Fibroblast of villous mesenchyme (primary cell): Measurements from ENCODE around the gene CLUH. TPM values are rescaled to one million over a fixed set of nuclear protein-coding genes. Genes with fewer than 3 reads are reported as not detected.
"Not testable (repeated sequence)": the region's sequence is repeated elsewhere in the genome, so short reads cannot be mapped to it uniquely, and the experiment has no call there.

Experiments used
- DNase-seq: peaks from one replicate; pipeline ENCODE4 v3.0.0-alpha.2; 2010; ENCODE audit warnings: low read depth
- H3K4me3 ChIP-seq: 2 replicates; pipeline ENCODE4 v1.5.1; 2011; ENCODE audit warnings: low read depth, mild to moderate bottlenecking, low read length
- total RNA-seq: library from RNA; depleted of rRNA; stranded (reverse); fragments of >200 nt; gene quantifications from 2 replicates; pipeline ENCODE4 v1.2.3, GENCODE V29; 2012
- TF ChIP-seq, protein P1 (sequence below): IDR thresholded peaks from 2 replicates; pipeline ENCODE4 v1.5.1; 2012; ENCODE audit warnings: low read depth, mild to moderate bottlenecking, low read length; ENCODE audit not compliant: insufficient read depth

CLUH gene
- total RNA-seq, 1 donor, result 42.7 TPM

DNA sequence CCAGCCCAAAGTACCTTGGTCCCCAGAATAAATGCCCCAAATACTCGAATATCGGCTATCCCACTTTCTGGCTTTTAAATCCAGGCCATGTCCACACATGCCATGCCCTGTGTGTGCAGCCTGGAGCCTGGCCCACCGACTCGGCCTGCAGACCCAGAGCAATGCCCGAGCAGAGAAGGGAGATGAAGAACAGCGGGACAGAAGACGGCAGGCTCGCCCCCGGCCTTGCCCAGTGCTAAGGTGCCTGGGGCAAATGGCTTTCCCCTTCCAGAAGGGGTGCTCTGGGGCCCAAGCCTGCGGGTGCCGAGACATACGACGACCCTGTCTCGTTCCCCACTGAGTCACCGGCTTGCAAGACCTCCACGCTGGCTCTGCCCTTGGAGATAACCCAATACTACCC is 8.0 kb downstream of the CLUH start:
- no peak overlapping the region for H3K4me3 ChIP-seq
- no peak for DNase-seq
- TF ChIP-seq, protein P1, sequence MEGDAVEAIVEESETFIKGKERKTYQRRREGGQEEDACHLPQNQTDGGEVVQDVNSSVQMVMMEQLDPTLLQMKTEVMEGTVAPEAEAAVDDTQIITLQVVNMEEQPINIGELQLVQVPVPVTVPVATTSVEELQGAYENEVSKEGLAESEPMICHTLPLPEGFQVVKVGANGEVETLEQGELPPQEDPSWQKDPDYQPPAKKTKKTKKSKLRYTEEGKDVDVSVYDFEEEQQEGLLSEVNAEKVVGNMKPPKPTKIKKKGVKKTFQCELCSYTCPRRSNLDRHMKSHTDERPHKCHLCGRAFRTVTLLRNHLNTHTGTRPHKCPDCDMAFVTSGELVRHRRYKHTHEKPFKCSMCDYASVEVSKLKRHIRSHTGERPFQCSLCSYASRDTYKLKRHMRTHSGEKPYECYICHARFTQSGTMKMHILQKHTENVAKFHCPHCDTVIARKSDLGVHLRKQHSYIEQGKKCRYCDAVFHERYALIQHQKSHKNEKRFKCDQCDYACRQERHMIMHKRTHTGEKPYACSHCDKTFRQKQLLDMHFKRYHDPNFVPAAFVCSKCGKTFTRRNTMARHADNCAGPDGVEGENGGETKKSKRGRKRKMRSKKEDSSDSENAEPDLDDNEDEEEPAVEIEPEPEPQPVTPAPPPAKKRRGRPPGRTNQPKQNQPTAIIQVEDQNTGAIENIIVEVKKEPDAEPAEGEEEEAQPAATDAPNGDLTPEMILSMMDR, result no peak

DNA sequence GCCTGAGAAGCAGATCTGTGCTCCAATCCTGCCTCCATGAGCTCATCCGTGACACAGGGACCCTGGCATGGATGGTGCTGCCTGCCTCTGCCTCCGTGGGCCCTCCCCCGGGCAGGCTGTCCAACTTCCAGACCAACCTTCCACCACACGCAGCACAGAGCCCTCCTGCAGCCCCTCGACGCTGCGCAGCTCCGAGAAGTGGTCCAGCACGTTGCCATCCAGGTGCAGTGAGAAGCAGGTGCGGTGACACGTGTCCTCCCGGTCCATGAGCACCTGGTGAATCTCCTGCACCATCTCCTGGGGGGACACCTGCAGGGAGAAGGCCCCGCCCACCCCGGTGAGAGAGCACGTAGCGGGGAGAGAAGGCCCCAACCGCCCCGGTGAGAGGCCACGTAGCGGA is 8.4 kb downstream of the CLUH start:
- DNase-seq, result no peak
- TF ChIP-seq, protein P1, result no peak
- H3K4me3 ChIP-seq, result no peak overlapping the region

DNA sequence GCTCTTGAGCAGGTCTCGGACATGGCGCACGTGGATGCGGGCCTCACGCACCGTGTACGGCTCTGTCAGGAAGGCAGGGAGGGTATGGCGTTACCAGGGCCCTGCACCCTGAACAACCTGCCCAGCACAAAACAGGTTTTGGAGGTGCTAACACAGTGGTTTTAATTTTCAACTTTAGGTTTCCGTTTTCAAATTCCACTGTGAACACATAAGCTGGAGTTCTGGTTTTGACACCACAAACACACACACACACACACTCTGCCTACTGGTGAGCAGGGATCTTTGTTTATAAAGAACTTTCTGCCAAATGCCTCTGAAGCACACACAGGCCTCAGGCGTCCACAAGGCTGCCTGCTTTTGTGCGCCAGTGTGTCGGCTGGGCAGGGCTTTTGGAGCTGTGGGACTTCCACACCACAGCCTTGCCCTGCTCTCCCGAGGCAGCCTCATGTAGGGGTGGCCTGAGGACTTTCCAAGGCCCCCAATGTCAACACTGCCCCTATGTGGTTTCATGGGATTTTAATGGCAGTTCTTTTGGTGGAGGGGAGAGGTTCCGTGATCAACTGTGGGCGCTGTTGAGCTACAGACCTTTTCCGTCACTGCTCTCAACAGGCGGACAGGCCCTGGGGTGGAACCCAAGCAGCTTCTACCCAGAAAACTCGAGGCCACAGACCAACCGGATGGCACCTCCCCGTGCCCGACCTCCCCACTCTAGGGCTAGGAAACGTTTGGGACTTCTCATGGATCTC is 9.4 kb downstream of the CLUH start:
- TF ChIP-seq, protein P1, result no peak
- DNase-seq, result no peak
- no peak overlapping the region for H3K4me3 ChIP-seq

DNA sequence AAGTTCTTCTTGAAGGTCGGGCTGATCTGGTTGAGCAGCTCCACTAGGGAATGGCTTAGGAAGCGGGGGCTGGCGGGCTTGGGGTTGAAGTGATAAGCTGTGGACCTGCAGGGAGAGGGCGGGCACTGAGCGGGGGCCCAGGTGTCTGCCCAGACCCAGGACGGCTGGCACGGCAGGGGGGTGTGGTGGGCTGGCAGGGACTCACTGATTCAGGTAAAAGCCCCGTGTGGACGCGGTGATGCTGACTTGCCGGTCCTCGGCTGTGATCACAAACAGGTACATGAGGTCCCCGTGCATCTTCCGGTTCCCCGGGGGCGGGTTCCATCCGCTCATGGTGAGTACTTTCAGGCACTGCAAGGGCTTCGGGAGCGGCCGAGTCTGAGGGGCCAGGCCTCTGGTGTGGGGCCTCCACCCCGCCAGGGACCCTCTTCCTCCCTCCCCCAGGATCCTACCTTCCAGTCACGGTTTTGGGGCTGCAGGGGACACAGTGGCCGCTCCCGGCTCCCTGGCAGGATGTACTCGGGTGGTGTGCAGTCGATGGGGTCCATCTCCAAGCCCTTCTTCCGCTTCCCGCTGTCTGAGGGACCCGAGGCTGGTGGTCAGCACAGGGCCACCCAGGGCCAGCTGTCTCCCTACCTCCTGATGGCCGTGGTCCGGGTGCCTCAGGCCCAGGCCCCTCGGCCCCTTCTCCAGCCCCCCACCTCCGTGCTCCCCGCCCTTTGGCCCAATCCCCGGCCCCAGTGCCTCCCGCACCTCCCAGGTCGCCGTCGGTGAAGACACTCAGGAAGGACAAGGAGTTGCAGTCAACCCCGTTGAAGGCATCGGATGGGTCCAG is 10.2 kb downstream of the CLUH start:
- H3K4me3 ChIP-seq, result no peak overlapping the region
- DNase-seq, result no peak
- TF ChIP-seq, protein P1, result no peak

DNA sequence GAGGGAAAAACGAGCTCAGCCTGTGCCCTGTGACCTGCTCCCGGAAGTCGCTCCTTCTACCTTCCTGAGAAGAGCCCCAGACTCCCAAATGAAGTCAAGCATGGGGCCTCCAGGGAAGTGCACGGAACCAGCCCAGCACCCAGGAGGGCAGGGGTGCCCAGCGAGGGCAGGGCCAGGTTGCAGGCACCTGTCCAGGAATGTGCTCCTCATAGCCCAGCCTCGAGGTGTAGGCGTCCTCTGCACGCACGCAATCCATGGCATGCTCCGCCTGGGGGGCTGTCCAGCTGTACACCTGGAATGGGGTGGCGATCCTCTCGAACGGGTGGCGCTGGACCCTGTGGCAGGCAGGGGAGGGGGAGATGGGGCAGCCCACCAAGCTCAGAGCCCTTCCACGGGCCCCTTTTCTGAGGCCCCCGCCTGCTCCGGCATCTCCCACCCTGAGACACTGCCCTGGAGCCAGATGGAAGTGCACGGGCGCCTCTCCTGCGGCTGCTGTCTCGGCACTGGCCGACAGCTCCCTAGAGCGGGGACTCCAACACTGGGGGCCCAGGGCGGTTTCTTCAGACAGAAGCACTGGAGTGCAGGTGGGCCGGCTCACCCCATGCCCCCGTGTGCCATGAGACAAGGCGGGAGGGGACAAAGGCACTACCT is 10.9 kb downstream of the CLUH start:
- TF ChIP-seq, protein P1, result no peak
- no peak overlapping the region for H3K4me3 ChIP-seq
- no peak for DNase-seq

DNA sequence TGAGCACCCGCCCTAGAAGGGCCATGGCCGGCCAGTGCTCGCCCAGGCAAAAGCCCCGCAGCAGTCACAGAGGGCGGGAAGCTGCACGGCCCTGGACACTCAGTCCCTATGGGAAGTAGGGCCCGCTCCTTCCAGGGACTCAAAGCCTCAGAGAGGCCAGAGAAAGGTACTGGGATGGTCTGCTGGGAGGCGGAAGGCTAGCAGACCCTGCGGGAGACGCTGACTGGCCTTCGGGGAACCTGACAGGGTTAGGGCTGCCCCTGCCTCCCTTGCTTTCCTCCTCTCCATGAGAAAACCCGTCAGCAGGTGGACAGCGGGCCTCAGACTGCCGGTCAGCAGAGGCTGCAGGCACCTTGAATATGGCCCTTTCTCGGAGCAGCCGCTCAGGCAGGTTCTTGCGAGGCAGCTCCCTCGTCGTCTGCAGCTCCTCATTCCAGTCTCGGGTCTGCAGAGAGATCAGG is 11.5 kb downstream of the CLUH start:
- no peak for DNase-seq
- TF ChIP-seq, protein P1, result no peak
- no peak overlapping the region for H3K4me3 ChIP-seq

DNA sequence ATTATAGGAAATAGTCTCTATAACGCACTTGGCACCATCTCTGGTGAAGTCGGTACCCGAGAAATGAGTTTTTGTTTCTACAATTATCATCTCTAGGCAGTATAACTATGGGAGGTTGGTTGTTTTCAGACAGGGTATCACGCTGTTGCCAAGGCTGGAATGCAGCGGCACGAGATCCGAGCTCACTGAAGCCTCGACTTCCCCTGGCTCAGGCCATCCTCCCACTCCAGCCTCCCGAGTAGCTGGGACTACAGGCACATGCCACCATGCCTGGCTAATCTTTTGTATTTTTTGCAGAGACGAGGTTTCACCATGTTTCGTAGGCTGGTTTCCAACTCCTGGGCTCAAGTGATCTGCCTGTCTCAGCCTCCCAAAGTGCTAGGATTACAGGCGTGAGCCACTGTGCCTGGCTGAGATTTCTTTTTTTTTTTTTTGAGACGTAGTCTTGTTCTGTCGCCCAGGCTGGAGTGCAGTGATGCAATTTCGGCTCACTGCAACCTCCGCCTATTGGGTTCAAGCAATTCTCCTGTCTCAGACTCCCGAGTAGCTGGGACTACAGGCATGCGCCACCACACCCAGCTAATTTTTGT is 12.3 kb downstream of the CLUH start:
- not testable (repeated sequence) for DNase-seq, H3K4me3 ChIP-seq
